Left ventricle myocardium inferior (tissue), 1 donor: ENCODE measurements around the gene SOX11. TPM values are rescaled to one million over a fixed set of nuclear protein-coding genes. Genes with fewer than 3 reads are reported as not detected.
A peak's percentile ranks its signal among the peaks of the same experiment; 100 is the strongest.

Experiments
- DNase-seq: peaks from one replicate; pipeline ENCODE4 v3.0.0-alpha.2; 2020
- H3K27ac ChIP-seq: fragments of 200-600 bp; replicated peaks from 2 replicates; pipeline ENCODE4 v1.8.0; 2021
- H3K27me3 ChIP-seq: fragments of 200-600 bp; 2 replicates; pipeline ENCODE4 v1.8.0; 2021; ENCODE audit warnings: low read depth
- H3K36me3 ChIP-seq: fragments of 200-600 bp; 2 replicates; pipeline ENCODE4 v1.8.0; 2021
- H3K4me1 ChIP-seq: fragments of 200-600 bp; 2 replicates; pipeline ENCODE4 v1.8.0; 2021
- H3K4me3 ChIP-seq: fragments of 200-600 bp; 2 replicates; pipeline ENCODE4 v1.8.0; 2021; ENCODE audit warnings: mild to moderate bottlenecking, moderate library complexity
- H3K9me3 ChIP-seq: fragments of 200-600 bp; replicated peaks from 2 replicates; pipeline ENCODE4 v1.8.0; 2021
- intact Hi-C: fragments of 100-400 bp; cut with micrococcal nuclease; formaldehyde crosslinking; loops from one replicate; pipeline ENCODE4 v1.11.0; 2022
- total RNA-seq: library from RNA; stranded (reverse); fragmentation: NEBNext Ultra II Directional; extraction: Animal tissue kit (Norgen Biotek cat#: 25700); gene quantifications from one replicate; pipeline ENCODE4 v1.2.1, GENCODE V29; 2021
- TF ChIP-seq, protein P1 (sequence below): fragments of 200-600 bp; IDR thresholded peaks from 2 replicates; pipeline ENCODE4 v1.8.0; 2021; ENCODE audit warnings: antibody characterized with exemption, mild to moderate bottlenecking, borderline replicate concordance
- donor health status: DM: no; HTN: yes; CAD: no; lungs with severe emphysema.

Gene SOX11
- total RNA-seq, 1 donor from 2014 or later = 0.93 TPM

DNA sequence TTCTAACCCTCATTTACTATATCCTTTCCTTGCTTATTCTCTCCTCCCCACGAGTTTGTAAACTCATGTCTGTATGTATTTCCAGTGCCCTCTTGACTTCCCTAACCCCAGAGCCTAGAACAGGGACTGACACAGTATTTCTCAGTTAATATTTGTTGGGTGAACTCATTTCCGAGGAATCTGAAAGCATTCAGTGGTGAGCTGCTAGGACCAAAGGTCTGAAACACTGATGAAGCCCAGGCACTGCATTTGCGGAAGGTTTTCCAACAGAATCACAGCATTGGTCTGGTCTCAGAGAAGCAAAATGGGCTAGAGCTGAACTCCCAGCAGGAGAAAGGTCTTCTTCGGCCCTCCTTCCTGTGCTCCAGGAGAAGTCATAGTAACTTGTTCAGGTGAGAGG is 56.8 kb downstream of the SOX11 start:
- TF ChIP-seq, protein P1, sequence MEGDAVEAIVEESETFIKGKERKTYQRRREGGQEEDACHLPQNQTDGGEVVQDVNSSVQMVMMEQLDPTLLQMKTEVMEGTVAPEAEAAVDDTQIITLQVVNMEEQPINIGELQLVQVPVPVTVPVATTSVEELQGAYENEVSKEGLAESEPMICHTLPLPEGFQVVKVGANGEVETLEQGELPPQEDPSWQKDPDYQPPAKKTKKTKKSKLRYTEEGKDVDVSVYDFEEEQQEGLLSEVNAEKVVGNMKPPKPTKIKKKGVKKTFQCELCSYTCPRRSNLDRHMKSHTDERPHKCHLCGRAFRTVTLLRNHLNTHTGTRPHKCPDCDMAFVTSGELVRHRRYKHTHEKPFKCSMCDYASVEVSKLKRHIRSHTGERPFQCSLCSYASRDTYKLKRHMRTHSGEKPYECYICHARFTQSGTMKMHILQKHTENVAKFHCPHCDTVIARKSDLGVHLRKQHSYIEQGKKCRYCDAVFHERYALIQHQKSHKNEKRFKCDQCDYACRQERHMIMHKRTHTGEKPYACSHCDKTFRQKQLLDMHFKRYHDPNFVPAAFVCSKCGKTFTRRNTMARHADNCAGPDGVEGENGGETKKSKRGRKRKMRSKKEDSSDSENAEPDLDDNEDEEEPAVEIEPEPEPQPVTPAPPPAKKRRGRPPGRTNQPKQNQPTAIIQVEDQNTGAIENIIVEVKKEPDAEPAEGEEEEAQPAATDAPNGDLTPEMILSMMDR = no peak
- H3K4me3 ChIP-seq = no peak overlapping the region
- intact Hi-C loops = no loop called here
- H3K27ac ChIP-seq = no peak overlapping the region
- no peaks in the 10 kb centered on the region for H3K36me3 ChIP-seq
- H3K4me1 ChIP-seq = peaks cover 5% of the 10 kb centered on the region
- no peaks in the 10 kb centered on the region for H3K9me3 ChIP-seq
- no peak for DNase-seq
- no peaks in the 10 kb centered on the region for H3K27me3 ChIP-seq

- no peaks in the 10 kb centered on the region for H3K9me3 ChIP-seq
- no peaks in the 10 kb centered on the region for H3K36me3 ChIP-seq
- peak; percentile 81 for DNase-seq
- TF ChIP-seq, protein P1 = no peak
- intact Hi-C loops = no loop called here
- peaks cover 5% of the 10 kb centered on the region for H3K4me1 ChIP-seq
- H3K27ac ChIP-seq = no peak overlapping the region
- no peak overlapping the region for H3K4me3 ChIP-seq
- H3K27me3 ChIP-seq = peaks cover 4% of the 10 kb centered on the region
Measured at GRCh38 chr2:5749347-5749746, 57.2 kb downstream of the SOX11 start.
